GM12801 (cell line): ENCODE measurements around the gene SHF.

ENCODE experiments used
- TF ChIP-seq, protein P1 (sequence below): IDR thresholded peaks from one replicate; pipeline ENCODE4 v1.5.1; 2011; ENCODE audit warnings: control low read depth; ENCODE audit not compliant: insufficient read length; ENCODE audit errors: extremely low read depth

Gene SHF

DNA sequence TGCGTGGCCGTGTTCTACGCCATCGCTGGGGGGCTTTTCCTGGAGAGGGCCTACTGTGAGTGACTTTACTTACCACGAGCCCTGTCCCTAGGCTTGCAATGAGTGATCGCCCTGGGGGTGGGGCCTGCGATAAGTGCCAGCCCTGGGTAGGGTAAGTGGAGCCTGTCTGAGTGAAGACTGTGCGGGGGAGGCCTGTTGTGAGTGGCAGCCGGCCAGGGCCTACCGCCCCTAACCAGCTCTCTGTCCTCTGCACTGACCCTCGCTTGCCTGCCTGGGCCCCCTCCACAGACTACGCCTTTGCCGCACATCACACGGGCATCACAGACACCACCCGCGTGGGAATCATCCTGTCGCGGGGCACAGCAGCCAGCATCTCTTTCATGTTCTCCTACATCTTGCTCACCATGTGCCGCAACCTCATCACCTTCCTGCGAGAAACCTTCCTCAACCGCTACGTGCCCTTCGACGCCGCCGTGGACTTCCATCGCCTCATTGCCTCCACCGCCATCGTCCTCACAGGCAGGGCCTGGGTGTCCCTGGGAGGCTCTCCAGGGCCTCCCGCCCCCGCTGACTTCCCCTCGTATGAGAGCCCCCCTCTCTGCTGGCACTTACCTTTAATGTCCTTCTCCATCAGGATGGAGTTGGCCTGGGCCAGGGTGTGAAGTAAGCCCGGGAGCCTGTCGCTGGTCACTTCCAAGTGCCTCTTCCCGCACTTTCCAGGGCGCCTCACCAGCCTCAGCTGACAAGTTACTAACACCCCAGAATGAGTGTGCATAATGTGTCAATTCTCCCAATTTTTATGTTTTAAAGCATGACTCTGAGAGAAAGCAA, 35.6 kb downstream of the SHF start:
- TF ChIP-seq, protein P1, sequence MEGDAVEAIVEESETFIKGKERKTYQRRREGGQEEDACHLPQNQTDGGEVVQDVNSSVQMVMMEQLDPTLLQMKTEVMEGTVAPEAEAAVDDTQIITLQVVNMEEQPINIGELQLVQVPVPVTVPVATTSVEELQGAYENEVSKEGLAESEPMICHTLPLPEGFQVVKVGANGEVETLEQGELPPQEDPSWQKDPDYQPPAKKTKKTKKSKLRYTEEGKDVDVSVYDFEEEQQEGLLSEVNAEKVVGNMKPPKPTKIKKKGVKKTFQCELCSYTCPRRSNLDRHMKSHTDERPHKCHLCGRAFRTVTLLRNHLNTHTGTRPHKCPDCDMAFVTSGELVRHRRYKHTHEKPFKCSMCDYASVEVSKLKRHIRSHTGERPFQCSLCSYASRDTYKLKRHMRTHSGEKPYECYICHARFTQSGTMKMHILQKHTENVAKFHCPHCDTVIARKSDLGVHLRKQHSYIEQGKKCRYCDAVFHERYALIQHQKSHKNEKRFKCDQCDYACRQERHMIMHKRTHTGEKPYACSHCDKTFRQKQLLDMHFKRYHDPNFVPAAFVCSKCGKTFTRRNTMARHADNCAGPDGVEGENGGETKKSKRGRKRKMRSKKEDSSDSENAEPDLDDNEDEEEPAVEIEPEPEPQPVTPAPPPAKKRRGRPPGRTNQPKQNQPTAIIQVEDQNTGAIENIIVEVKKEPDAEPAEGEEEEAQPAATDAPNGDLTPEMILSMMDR: no peak

DNA sequence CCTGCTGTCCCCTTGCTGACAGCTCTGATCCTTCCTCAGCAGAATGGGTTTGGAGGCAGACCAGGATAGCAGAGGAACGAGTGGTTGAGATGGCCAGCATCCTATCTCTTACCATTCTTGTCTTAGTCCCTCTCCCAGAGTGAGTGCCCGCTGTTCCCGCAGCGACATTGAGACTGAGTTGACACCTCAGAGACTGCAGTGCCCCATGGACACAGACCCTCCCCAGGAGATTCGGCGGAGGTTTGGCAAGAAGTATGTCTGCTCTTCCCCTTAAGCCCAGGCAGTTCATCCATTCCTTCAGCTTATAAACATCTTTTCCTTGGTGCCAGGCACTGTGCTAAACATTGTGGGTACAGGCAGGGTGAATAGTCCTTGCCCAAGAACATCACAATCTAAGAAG, 36.8 kb downstream of the SHF start:
- TF ChIP-seq, protein P1: no peak

DNA sequence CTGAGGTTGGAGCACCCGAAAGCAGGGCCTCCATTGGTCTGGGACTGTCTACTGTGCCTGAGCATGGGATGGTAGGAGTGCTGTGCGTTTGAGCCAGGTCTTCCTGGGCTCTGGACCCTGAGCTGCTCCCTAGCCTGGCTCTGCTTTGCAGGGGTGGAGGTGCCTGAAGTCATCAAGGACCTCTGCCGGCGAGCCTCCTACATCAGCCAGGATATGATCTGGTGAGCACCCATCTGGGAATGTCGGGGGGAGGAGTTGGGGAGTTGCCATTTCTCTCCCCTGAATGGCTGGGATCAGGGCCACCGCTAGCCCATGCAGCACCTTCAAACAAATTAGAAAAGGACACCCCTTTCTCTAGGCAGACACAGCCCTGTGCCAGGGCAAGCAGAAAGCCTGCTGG, 37.3 kb downstream of the SHF start:
- TF ChIP-seq, protein P1: no peak

DNA sequence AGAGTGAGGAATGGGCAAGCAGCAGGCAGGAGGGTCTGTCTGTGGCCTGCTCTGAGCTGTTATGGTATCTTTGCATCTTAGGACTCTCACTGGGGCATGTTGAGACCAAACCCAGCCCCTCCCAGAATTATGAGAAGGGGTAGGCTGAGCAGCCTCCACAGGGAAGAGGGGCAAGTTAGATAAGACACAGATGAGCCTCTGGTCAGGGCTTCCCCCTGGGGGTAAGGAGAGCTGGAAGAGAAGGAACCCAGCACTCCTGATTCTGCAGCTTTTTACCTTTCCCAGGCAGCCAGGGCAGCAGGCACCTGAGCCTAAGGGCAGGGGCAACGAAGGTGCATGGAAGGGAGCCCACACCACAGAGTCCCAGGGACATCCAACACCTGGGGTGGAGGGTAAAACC, 38.7 kb downstream of the SHF start:
- TF ChIP-seq, protein P1: no peak

DNA sequence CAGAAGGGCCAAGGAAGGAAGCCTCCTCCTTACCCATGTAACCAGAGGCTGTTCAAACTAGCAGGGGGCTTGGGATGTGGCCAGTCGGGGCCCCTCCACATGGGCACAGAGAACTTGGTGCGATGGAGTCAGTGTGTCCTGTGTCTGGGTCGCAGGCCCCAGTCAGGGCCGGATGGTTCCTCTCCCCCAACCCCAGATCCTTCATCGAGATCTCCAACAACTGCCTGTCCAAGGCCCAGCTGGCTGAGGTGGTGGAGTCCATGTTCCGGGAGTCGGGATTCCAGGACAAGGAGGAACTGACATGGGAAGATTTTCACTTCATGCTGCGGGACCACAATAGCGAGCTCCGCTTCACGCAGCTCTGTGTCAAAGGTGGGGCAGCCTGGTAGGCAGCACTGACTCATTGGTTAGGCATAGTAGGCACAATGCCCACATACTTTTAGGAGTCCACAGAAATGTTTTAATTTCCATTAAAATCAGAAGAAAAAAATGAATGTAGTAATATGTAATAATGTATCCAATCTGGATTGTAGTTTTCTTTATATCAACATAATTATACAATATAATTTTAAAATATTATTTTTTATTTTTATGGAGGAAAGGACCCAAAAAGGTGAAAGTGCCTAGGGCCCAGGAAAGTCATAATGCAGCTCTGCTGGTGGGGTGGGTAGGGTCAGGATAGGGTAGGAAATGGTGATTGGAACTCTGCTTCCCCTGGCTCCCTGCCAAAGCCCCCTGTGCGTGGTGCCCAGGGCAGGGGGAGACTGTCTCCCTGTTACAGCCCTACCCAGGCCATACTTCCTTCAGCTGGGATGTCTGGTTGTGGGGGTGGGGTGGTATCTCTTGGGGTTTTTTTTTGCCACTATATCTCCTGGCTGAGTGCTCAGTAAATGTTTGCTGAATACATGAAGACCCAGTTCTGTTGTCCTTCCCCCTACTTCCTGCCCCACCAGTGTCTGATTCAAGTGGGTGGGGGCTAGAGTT, 39.4 kb downstream of the SHF start:
- TF ChIP-seq, protein P1: no peak

DNA sequence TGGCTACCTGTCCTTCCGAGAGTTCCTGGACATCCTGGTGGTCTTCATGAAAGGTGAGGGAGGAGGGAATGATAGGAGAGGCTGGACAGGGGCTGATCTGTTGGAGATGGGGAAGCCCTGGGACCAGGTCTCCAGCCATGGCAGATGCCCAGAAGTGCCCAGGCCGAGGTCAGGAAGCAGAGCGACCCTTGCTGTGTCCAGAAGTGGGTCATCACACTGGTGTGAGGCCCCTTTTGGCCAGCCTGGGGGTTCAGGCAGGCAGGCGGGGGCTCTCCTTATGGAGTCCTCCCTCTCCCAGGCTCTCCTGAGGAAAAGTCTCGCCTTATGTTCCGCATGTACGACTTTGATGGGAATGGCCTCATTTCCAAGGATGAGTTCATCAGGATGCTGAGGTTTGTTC, 40.2 kb downstream of the SHF start:
- TF ChIP-seq, protein P1: no peak

DNA sequence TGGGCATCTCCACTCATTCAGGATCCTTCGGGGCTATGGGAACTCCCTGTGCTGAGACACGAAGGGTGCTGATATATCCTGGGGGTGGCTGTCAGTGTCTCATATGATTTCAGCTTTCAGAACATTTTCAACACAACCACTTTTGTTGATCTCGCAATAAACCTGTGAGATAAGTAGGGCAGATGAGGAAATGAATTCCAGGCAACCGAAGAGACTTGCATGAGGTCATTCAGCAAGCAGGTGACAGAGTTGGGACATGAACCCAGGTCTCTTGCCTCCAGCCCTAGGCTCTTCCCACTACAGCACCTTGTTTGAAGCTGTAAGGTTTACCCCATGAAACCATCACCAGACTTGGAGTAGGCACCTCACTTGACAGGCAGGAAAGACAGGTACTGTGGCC, 41.4 kb downstream of the SHF start:
- TF ChIP-seq, protein P1: no peak
